ENCODE results near the gene KCNH1.

DNA sequence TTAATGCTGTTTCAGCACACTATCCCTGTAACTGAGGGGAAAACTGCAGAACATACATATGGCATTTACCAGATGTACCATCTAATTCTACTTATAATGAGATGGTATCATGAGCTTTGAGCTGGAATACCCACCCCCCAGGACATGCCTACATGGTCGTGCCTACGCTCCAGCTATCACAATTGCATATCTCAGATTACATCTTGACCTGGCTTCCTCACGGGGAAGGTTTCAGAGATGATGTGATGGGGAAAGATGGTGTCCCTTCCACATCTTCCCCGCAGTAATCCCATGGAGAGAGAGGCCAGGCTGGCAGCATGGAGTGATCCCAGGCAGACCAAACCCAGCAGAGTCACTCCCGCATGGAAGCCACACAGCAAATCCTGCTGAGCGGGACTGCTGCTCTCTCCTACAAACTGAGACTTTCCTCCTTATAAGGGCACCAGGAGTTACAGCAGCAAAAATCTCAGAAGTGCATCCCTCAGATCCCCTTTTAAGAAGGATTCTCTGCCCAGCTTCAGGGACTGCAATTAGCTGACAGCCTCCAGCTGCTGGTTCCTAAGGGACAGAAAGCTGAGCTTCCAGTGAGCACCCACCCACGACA lies 67.1 kb downstream of the KCNH1 start:
- TF ChIP-seq POLR2A (IDR thresholded peaks at IDR 0.05): no peak
- TF ChIP-seq CTCF (IDR thresholded peaks at IDR 0.05): no peak

Measured in testis (tissue), 2 donors.